Measurements from ENCODE around the gene IER2.
"Not testable (repeated sequence)": the region's sequence is repeated elsewhere in the genome, so short reads cannot be mapped to it uniquely, and the experiment has no call there.

The IER2 gene

GRCh38 chr19:13146763-13147563 is 3.2 kb upstream of the IER2 start:
- no peak for TF ChIP-seq POLR2A (IDR thresholded peaks at IDR 0.05; ENCODE audit: low read depth, low read length)
- DNase-seq (ENCODE audit: insufficient read length, low spot score) (no peak), FAIRE-seq (no peak)

- not testable (repeated sequence) for DNase-seq (ENCODE audit: insufficient read length, low spot score); FAIRE-seq
Measured at GRCh38 chr19:13149173-13149627, 1.0 kb upstream of the IER2 start.

- FAIRE-seq (no peak), DNase-seq (ENCODE audit: insufficient read length, low spot score) (peak; percentile 52)
- TF ChIP-seq POLR2A (IDR thresholded peaks at IDR 0.05; ENCODE audit: low read depth, low read length) = 0 out of 2 replicates have a peak, but pooled peaks have one; percentile 33
Measured at GRCh38 chr19:13149628-13150186, 504 bp upstream of the IER2 start.

GRCh38 chr19:13150931-13151604 is 857 bp downstream of the IER2 start:
- peak; percentile 30; the same call in 1 of the 2 replicates for TF ChIP-seq POLR2A (IDR thresholded peaks at IDR 0.05; ENCODE audit: low read depth, low read length)
- no peak for DNase-seq (ENCODE audit: insufficient read length, low spot score)
- FAIRE-seq = no peak

GRCh38 chr19:13151605-13152355 is 1.6 kb downstream of the IER2 start:
- peak; percentile 93 for DNase-seq (ENCODE audit: insufficient read length, low spot score)
- peak; percentile 89 for TF ChIP-seq POLR2A (IDR thresholded peaks at IDR 0.05; ENCODE audit: low read depth, low read length)
- no peak for FAIRE-seq

GRCh38 chr19:13152356-13152973 is 2.3 kb downstream of the IER2 start:
- TF ChIP-seq POLR2A (IDR thresholded peaks at IDR 0.05; ENCODE audit: low read depth, low read length) = no peak
- FAIRE-seq (no peak), DNase-seq (ENCODE audit: insufficient read length, low spot score) (no peak)

- TF ChIP-seq POLR2A (IDR thresholded peaks at IDR 0.05; ENCODE audit: low read depth, low read length) = peak; percentile 100
- DNase-seq (ENCODE audit: insufficient read length, low spot score) = peak; percentile 69
- FAIRE-seq = no peak
Measured at GRCh38 chr19:13152974-13153568, 2.9 kb downstream of the IER2 start.

- no peak for DNase-seq (ENCODE audit: insufficient read length, low spot score)
- FAIRE-seq = no peak
- TF ChIP-seq POLR2A (IDR thresholded peaks at IDR 0.05; ENCODE audit: low read depth, low read length) = no peak; the same call in 1 of the 2 replicates
Measured at GRCh38 chr19:13153569-13154240, 3.5 kb downstream of the IER2 start.

GRCh38 chr19:13154241-13154778 is 4.1 kb downstream of the IER2 start:
- TF ChIP-seq POLR2A (IDR thresholded peaks at IDR 0.05; ENCODE audit: low read depth, low read length) = peak; percentile 47
- FAIRE-seq (no peak), DNase-seq (ENCODE audit: insufficient read length, low spot score) (no peak)

- DNase-seq (ENCODE audit: insufficient read length, low spot score) (peak; percentile 35), FAIRE-seq (no peak)
- 0 out of 2 replicates have a peak, but pooled peaks have one; percentile 13 for TF ChIP-seq POLR2A (IDR thresholded peaks at IDR 0.05; ENCODE audit: low read depth, low read length)
Measured at GRCh38 chr19:13154911-13155471, 4.8 kb downstream of the IER2 start.

- peak; percentile 57 for DNase-seq (ENCODE audit: insufficient read length, low spot score)
- peak; percentile 23; the same call in 1 of the 2 replicates for TF ChIP-seq POLR2A (IDR thresholded peaks at IDR 0.05; ENCODE audit: low read depth, low read length)
- FAIRE-seq = no peak
Measured at GRCh38 chr19:13155472-13156359, 5.5 kb downstream of the IER2 start.
